DMS79 (cell line): ENCODE data around the gene RNF152.
"Not testable (repeated sequence)": the region's sequence is repeated elsewhere in the genome, so short reads cannot be mapped to it uniquely, and the experiment has no call there.

Experiments
- DNase-seq: peaks from one replicate; lab custom pipeline; 2025; lab: John Stamatoyannopoulos, UW

Gene RNF152

GRCh38 chr18:61821748-61822147 is 71.1 kb downstream of the RNF152 start:
- no peak for DNase-seq

GRCh38 chr18:61820882-61821281 is 71.9 kb downstream of the RNF152 start:
- DNase-seq: no peak

- DNase-seq: no peak
Observed at GRCh38 chr18:61817086-61817485, 75.7 kb downstream of the RNF152 start.

GRCh38 chr18:61815885-61816470 is 76.8 kb downstream of the RNF152 start:
- DNase-seq: no peak

GRCh38 chr18:61808286-61808685 is 84.5 kb downstream of the RNF152 start:
- no peak for DNase-seq

GRCh38 chr18:61803393-61803792 is 89.4 kb downstream of the RNF152 start:
- no peak for DNase-seq

- no peak for DNase-seq
Observed at GRCh38 chr18:61797696-61798590, 94.9 kb downstream of the RNF152 start.

GRCh38 chr18:61791031-61791430 is 101.8 kb downstream of the RNF152 start:
- DNase-seq: no peak

- DNase-seq: not testable (repeated sequence)
Observed at GRCh38 chr18:61787011-61787670, 105.7 kb downstream of the RNF152 start.

GRCh38 chr18:61785588-61785987 is 107.2 kb downstream of the RNF152 start:
- no peak for DNase-seq

- DNase-seq: no peak
Observed at GRCh38 chr18:61784834-61785233, 108.0 kb downstream of the RNF152 start.

- DNase-seq: no peak
Observed at GRCh38 chr18:61782545-61782944, 110.3 kb downstream of the RNF152 start.

GRCh38 chr18:61776201-61776600 is 116.6 kb downstream of the RNF152 start:
- DNase-seq: not testable (repeated sequence)

- no peak for DNase-seq
Observed at GRCh38 chr18:61774846-61775245, 118.0 kb downstream of the RNF152 start.

- no peak for DNase-seq
Observed at GRCh38 chr18:61772293-61772848, 120.4 kb downstream of the RNF152 start.

- no peak for DNase-seq
Observed at GRCh38 chr18:61771861-61772260, 120.9 kb downstream of the RNF152 start.

GRCh38 chr18:61770279-61770678 is 122.5 kb downstream of the RNF152 start:
- DNase-seq: no peak

- DNase-seq: no peak
Observed at GRCh38 chr18:61766266-61766884, 126.4 kb downstream of the RNF152 start.

- DNase-seq: no peak
Observed at GRCh38 chr18:61765097-61765496, 127.7 kb downstream of the RNF152 start.

- DNase-seq: no peak
Observed at GRCh38 chr18:61764381-61764780, 128.4 kb downstream of the RNF152 start.

- DNase-seq: no peak
Observed at GRCh38 chr18:61761875-61762274, 130.9 kb downstream of the RNF152 start.
